Fibroblast of villous mesenchyme (primary cell): ENCODE measurements around the gene ATP6V0E1. TPM values are rescaled to one million over a fixed set of nuclear protein-coding genes. Genes with fewer than 3 reads are reported as not detected.

ENCODE experiments used
- DNase-seq: peaks from one replicate; pipeline ENCODE4 v3.0.0-alpha.2; 2010; ENCODE audit warnings: low read depth
- H3K4me3 ChIP-seq: 2 replicates; pipeline ENCODE4 v1.5.1; 2011; ENCODE audit warnings: low read depth, mild to moderate bottlenecking, low read length
- total RNA-seq: library from RNA; depleted of rRNA; stranded (reverse); fragments of >200 nt; gene quantifications from 2 replicates; pipeline ENCODE4 v1.2.3, GENCODE V29; 2012
- TF ChIP-seq, protein P1 (sequence below): IDR thresholded peaks from 2 replicates; pipeline ENCODE4 v1.5.1; 2012; ENCODE audit warnings: low read depth, mild to moderate bottlenecking, low read length; ENCODE audit not compliant: insufficient read depth

The ATP6V0E1 gene
- total RNA-seq, 1 donor: 177 TPM

- H3K4me3 ChIP-seq: no peak overlapping the region
- DNase-seq: no peak
- TF ChIP-seq, protein P1, sequence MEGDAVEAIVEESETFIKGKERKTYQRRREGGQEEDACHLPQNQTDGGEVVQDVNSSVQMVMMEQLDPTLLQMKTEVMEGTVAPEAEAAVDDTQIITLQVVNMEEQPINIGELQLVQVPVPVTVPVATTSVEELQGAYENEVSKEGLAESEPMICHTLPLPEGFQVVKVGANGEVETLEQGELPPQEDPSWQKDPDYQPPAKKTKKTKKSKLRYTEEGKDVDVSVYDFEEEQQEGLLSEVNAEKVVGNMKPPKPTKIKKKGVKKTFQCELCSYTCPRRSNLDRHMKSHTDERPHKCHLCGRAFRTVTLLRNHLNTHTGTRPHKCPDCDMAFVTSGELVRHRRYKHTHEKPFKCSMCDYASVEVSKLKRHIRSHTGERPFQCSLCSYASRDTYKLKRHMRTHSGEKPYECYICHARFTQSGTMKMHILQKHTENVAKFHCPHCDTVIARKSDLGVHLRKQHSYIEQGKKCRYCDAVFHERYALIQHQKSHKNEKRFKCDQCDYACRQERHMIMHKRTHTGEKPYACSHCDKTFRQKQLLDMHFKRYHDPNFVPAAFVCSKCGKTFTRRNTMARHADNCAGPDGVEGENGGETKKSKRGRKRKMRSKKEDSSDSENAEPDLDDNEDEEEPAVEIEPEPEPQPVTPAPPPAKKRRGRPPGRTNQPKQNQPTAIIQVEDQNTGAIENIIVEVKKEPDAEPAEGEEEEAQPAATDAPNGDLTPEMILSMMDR: no peak
These were observed 12.1 kb upstream of the ATP6V0E1 start for GRCh38 chr5:172971482-172971881.

DNA sequence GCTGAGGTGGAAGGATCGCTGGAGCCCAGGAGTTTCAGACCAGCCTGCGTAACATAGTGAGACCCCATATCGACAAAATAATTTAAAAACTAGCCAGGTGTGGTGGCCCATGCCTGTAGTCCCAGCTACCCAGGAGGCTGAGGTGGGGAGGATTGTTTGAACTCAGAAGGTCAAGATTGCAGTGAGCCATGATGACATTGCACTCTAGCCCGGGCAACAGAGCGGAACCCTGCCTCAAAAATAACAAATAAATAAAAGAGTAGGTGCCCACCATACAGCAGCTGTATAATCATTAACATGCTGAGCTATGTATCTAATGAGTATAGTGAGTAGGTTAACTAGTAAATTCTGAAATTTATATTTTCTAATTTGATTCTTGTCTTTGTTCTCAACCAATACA is 11.0 kb upstream of the ATP6V0E1 start:
- DNase-seq: no peak
- TF ChIP-seq, protein P1: no peak

DNA sequence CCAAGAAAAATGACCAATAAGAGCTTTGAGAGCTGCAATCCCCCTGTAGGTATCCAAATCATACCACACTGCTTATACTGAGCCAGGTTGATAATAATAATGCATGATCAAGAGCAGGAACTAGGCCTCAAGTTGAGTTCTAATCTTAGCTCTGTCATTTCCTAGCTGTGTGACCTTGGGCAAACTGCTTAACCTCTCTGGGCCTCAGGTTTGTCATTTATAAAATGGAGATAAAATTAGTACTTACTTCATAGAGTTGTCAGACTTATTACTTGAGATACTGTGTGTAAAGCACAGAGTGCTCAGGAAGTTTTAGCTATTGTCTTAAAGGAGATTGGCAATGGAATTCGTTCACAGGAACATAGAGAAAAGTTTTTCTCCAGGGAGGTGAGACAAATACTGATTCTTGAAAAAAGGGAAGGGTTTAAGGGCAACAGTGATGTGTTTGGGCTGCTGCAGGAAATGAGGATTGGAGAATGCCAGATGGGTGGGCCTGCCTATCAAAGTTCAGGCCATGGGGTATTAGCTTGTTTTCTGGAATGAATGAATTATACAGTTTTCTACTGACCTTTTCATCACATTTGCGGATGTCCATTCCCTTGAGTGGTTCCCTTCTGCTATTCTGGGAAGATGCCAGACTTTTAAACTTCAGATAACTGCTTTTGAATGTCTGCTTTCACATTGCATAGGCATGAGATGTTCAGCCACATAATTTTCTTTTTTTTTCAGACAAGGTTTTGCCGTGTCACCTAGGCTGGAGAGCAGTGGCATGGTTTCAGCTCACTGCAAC is 10.2 kb upstream of the ATP6V0E1 start:
- no peak for DNase-seq
- TF ChIP-seq, protein P1: no peak

More for the DNA sequence above, 11.0 kb upstream of the ATP6V0E1 start:
- H3K4me3 ChIP-seq: no peak overlapping the region

GRCh38 chr5:172973931-172974330 is 9.6 kb upstream of the ATP6V0E1 start:
- DNase-seq: no peak
- H3K4me3 ChIP-seq: no peak overlapping the region
- TF ChIP-seq, protein P1: no peak

More for the DNA sequence above, 10.2 kb upstream of the ATP6V0E1 start:
- no peak overlapping the region for H3K4me3 ChIP-seq

GRCh38 chr5:172975289-172975688 is 8.3 kb upstream of the ATP6V0E1 start:
- H3K4me3 ChIP-seq: no peak overlapping the region
- TF ChIP-seq, protein P1: no peak
- no peak for DNase-seq

GRCh38 chr5:172979778-172980177 is 3.8 kb upstream of the ATP6V0E1 start:
- DNase-seq: peak; percentile 31
- TF ChIP-seq, protein P1: no peak
- H3K4me3 ChIP-seq: no peak overlapping the region
